ENCODE measurements around the gene FILIP1L. TPM values are rescaled to one million over a fixed set of nuclear protein-coding genes. Genes with fewer than 3 reads are reported as not detected.

The FILIP1L gene
- total RNA-seq, 1 experiment from 2014 or later, result 15.5 TPM

- POLR2A ChIA-PET, result no interaction called here
Observed at GRCh38 chr3:99953596-99953995, 160.7 kb downstream of the FILIP1L start.

GRCh38 chr3:99952306-99952705, 162.0 kb downstream of the FILIP1L start:
- CTCF ChIA-PET, result no interaction called here
- Histone ChIP-seq H3K27me3 (replicated peaks; ENCODE audit: control insufficient read depth, insufficient read depth, low read length) (no peaks in the 10 kb centered on the region), H3K36me3 (ENCODE audit: control insufficient read depth, insufficient read depth, low read length) (no peaks in the 10 kb centered on the region), H3K4me1 (peaks cover 33% of the 10 kb centered on the region), H3K9me3 (no peaks in the 10 kb centered on the region), H3K4me3 (ENCODE audit: low read depth, low read length) (no peak overlapping the region)
- Mint-ChIP-seq H3K36me3 (ENCODE audit: insufficient read depth, unreplicated experiment) (no peaks in the 10 kb centered on the region), H3K9me3 (ENCODE audit: unreplicated experiment) (no peaks in the 10 kb centered on the region), H3K4me1 (ENCODE audit: low read depth, unreplicated experiment) (peaks cover 34% of the 10 kb centered on the region), H3K4me3 (ENCODE audit: unreplicated experiment) (no peak overlapping the region), H3K27ac (ENCODE audit: unreplicated experiment) (no peak overlapping the region), H3K27me3 (ENCODE audit: insufficient read depth, unreplicated experiment) (no peaks in the 10 kb centered on the region)
- no TSS peak for BruUV-seq (replicated peaks)
- no peak for DNase-seq
- POLR2A ChIA-PET, result no interaction called here
- TF ChIP-seq CTCF (IDR thresholded peaks at IDR 0.05; ENCODE audit: insufficient read depth in 1 of 2, low read depth in 1 of 2, low read length in 1 of 2, severe bottlenecking in 1 of 2, unreplicated experiment in 1 of 2), result no peak
- intact Hi-C loops (cut with micrococcal nuclease; ENCODE audit: unreplicated experiment), result no loop called here

More at GRCh38 chr3:99953596-99953995, 160.7 kb downstream of the FILIP1L start:
- H3K4me3 Mint-ChIP-seq (ENCODE audit: unreplicated experiment), result no peak overlapping the region
- no peak for DNase-seq
- Histone ChIP-seq H3K27me3 (replicated peaks; ENCODE audit: control insufficient read depth, insufficient read depth, low read length) (no peaks in the 10 kb centered on the region), H3K4me1 (peaks cover 33% of the 10 kb centered on the region), H3K9me3 (no peaks in the 10 kb centered on the region), H3K4me3 (ENCODE audit: low read depth, low read length) (no peak overlapping the region), H3K36me3 (ENCODE audit: control insufficient read depth, insufficient read depth, low read length) (no peaks in the 10 kb centered on the region)
- intact Hi-C loops (cut with micrococcal nuclease; ENCODE audit: unreplicated experiment), result no loop called here
- BruUV-seq (replicated peaks), result no TSS peak
- CTCF ChIA-PET, result no interaction called here
- no peak overlapping the region for H3K27ac Mint-ChIP-seq (ENCODE audit: unreplicated experiment)
- no peak for TF ChIP-seq CTCF (IDR thresholded peaks at IDR 0.05; ENCODE audit: insufficient read depth in 1 of 2, low read depth in 1 of 2, low read length in 1 of 2, severe bottlenecking in 1 of 2, unreplicated experiment in 1 of 2)
- H3K27me3 Mint-ChIP-seq (ENCODE audit: insufficient read depth, unreplicated experiment), result no peaks in the 10 kb centered on the region
- H3K4me1 Mint-ChIP-seq (ENCODE audit: low read depth, unreplicated experiment), result peaks cover 30% of the 10 kb centered on the region
- no peaks in the 10 kb centered on the region for H3K9me3 Mint-ChIP-seq (ENCODE audit: unreplicated experiment)
- no peaks in the 10 kb centered on the region for H3K36me3 Mint-ChIP-seq (ENCODE audit: insufficient read depth, unreplicated experiment)

GRCh38 chr3:99951701-99952100, 162.6 kb downstream of the FILIP1L start:
- BruUV-seq (replicated peaks), result no TSS peak
- peaks cover 33% of the 10 kb centered on the region for H3K4me1 ChIP-seq
- H3K9me3 Mint-ChIP-seq (ENCODE audit: unreplicated experiment), result no peaks in the 10 kb centered on the region
- ChIA-PET POLR2A (no interaction called here), CTCF (no interaction called here)
- DNase-seq, result no peak
- no peaks in the 10 kb centered on the region for H3K36me3 ChIP-seq (ENCODE audit: control insufficient read depth, insufficient read depth, low read length)
- H3K27me3 Mint-ChIP-seq (ENCODE audit: insufficient read depth, unreplicated experiment), result no peaks in the 10 kb centered on the region
- no peaks in the 10 kb centered on the region for H3K27me3 ChIP-seq (replicated peaks; ENCODE audit: control insufficient read depth, insufficient read depth, low read length)
- no peaks in the 10 kb centered on the region for H3K36me3 Mint-ChIP-seq (ENCODE audit: insufficient read depth, unreplicated experiment)
- intact Hi-C loops (cut with micrococcal nuclease; ENCODE audit: unreplicated experiment), result no loop called here
- H3K9me3 ChIP-seq, result no peaks in the 10 kb centered on the region
- H3K27ac Mint-ChIP-seq (ENCODE audit: unreplicated experiment), result no peak overlapping the region
- no peak overlapping the region for H3K4me3 ChIP-seq (ENCODE audit: low read depth, low read length)
- no peak for TF ChIP-seq CTCF (IDR thresholded peaks at IDR 0.05; ENCODE audit: insufficient read depth in 1 of 2, low read depth in 1 of 2, low read length in 1 of 2, severe bottlenecking in 1 of 2, unreplicated experiment in 1 of 2)
- H3K4me3 Mint-ChIP-seq (ENCODE audit: unreplicated experiment), result no peak overlapping the region
- peaks cover 31% of the 10 kb centered on the region for H3K4me1 Mint-ChIP-seq (ENCODE audit: low read depth, unreplicated experiment)
